Mucosa of descending colon (tissue), 3 donors: ENCODE measurements around the gene EMC9. TPM values are rescaled to one million over a fixed set of nuclear protein-coding genes. Genes with fewer than 3 reads are reported as not detected.

ENCODE experiments used
- ATAC-seq: fragments of 200-7000 bp; cut with Tn5 transposase; one replicate; pipeline ENCODE4 v1.9.1; 2020; ENCODE audit warnings: mild to moderate bottlenecking, moderate library complexity
- DNase-seq, 3 donors: peaks; one replicate each; pipeline ENCODE4 v3.0.0-alpha.2; 2020
- H3K36me3 ChIP-seq: fragments of 200-600 bp; one replicate; pipeline ENCODE4 v1.8.0; 2021; ENCODE audit warnings: low read depth, mild to moderate bottlenecking
- H3K4me1 ChIP-seq: fragments of 200-600 bp; one replicate; pipeline ENCODE4 v1.8.0; 2021; ENCODE audit warnings: low read depth, mild to moderate bottlenecking
- H3K4me3 ChIP-seq: fragments of 200-600 bp; one replicate; pipeline ENCODE4 v1.8.0; 2021; ENCODE audit warnings: mild to moderate bottlenecking
- H3K9me3 ChIP-seq: fragments of 200-600 bp; one replicate; pipeline ENCODE4 v1.8.0; 2021; ENCODE audit warnings: mild to moderate bottlenecking
- intact Hi-C, 2 donors: fragments of 100-400 bp; cut with DNase I in 1 of 2; cut with micrococcal nuclease in 1 of 2; formaldehyde crosslinking; loops; one replicate each; pipeline versions ENCODE4 v1.11.0 to v1.11.1; 2022; cut with DNase I, micrococcal nuclease
- total RNA-seq, 3 donors: library from RNA; stranded (reverse); fragmentation: NEBNext Ultra II Directional in 2 of 3; extraction: Animal tissue kit (Norgen Biotek cat#: 25700) in 2 of 3; gene quantifications; one replicate each; pipeline versions ENCODE4 v1.2.1 to v1.2.4, GENCODE V29; 2021 to 2023
- TF ChIP-seq, protein P1 (sequence below): fragments of 200-600 bp; IDR thresholded peaks from one replicate; pipeline ENCODE4 v1.8.0; 2022; ENCODE audit warnings: antibody characterized with exemption, mild to moderate bottlenecking
- donor health status: DM: no; HTN: no; CAD: no; lungs with moderate emphysema.
- donor health status: DM: no; HTN: no; CAD: no.
- donor health status: DM: no; HTN: yes; CAD: no.

EMC9 gene
- total RNA-seq, 3 donors from 2014 or later, result 18.3 to 24.9 (median 20.4) TPM

DNA sequence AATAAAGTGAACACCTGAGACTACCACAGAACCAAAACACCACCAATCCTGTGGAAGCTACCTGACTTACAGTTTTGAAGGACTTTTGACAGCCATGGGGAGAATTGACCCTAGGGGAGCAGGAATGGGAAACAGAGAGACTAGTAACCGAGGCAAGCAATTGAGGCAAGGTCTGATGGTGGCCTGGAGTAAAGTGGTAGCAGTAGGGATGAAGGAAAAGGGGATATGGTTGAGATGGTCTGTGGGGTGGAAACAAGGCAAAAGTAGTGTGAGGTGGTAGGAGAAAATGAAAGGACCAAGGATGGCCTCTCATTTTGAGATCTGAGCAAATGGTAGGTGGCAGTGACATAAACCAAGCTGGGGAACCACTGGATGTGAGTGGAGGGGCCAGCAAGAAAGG, 15.4 kb upstream of the EMC9 start:
- intact Hi-C loops, result no loop called here
- TF ChIP-seq, protein P1, sequence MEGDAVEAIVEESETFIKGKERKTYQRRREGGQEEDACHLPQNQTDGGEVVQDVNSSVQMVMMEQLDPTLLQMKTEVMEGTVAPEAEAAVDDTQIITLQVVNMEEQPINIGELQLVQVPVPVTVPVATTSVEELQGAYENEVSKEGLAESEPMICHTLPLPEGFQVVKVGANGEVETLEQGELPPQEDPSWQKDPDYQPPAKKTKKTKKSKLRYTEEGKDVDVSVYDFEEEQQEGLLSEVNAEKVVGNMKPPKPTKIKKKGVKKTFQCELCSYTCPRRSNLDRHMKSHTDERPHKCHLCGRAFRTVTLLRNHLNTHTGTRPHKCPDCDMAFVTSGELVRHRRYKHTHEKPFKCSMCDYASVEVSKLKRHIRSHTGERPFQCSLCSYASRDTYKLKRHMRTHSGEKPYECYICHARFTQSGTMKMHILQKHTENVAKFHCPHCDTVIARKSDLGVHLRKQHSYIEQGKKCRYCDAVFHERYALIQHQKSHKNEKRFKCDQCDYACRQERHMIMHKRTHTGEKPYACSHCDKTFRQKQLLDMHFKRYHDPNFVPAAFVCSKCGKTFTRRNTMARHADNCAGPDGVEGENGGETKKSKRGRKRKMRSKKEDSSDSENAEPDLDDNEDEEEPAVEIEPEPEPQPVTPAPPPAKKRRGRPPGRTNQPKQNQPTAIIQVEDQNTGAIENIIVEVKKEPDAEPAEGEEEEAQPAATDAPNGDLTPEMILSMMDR, result no peak
- H3K4me1 ChIP-seq, result peaks cover 10% of the 10 kb centered on the region
- no peak for DNase-seq
- H3K36me3 ChIP-seq, result peaks cover 3% of the 10 kb centered on the region
- H3K9me3 ChIP-seq, result no peaks in the 10 kb centered on the region
- ATAC-seq, result no peak
- H3K4me3 ChIP-seq, result no peak overlapping the region

DNA sequence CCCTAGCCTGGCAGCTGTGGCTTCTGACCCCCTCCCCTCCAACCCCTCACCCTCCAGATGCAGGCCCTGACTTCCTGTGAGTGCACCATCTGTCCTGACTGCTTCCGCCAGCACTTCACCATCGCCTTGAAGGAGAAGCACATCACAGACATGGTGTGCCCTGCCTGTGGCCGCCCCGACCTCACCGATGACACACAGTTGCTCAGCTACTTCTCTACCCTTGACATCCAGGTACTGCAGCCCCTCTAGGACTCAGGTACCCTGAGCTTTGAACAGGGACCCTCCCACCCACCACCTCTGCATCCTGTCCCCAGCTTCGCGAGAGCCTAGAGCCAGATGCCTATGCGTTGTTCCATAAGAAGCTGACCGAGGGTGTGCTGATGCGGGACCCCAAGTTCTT, 13.7 kb upstream of the EMC9 start:
- TF ChIP-seq, protein P1, result no peak
- DNase-seq, result no peak
- Histone ChIP-seq H3K36me3 (peaks cover 3% of the 10 kb centered on the region), H3K9me3 (no peaks in the 10 kb centered on the region), H3K4me1 (no peaks in the 10 kb centered on the region), H3K4me3 (no peak overlapping the region)
- no peak for ATAC-seq
- intact Hi-C loops, result no loop called here

DNA sequence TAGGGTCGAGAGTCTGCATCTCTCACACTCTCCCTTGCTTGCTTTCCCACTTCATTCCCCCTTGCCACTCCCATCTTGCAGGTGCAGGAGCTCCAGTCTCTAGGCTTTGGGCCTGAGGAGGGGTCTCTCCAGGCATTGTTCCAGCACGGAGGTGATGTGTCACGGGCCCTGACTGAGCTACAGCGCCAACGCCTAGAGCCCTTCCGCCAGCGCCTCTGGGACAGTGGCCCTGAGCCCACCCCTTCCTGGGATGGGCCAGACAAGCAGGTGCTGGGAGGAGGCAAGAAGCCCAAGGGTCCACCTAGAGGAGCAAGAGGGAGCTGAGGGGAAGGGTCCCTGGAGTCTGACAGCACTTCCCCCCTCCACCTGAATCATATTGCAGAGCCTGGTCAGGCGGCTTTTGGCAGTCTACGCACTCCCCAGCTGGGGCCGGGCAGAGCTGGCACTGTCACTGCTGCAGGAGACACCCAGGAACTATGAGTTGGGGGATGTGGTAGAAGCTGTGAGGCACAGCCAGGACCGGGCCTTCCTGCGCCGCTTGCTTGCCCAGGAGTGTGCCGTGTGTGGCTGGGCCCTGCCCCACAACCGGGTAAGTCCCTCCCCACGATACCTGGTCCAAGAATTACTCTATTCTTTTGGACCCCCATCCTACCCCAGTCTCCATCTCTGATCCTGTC, 10.2 kb upstream of the EMC9 start:
- H3K36me3 ChIP-seq, result peaks cover 3% of the 10 kb centered on the region
- no peak for DNase-seq
- H3K4me1 ChIP-seq, result peaks cover 10% of the 10 kb centered on the region
- ATAC-seq, result no peak
- TF ChIP-seq, protein P1, result no peak
- H3K4me3 ChIP-seq, result no peak overlapping the region
- intact Hi-C loops, result no loop called here
- H3K9me3 ChIP-seq, result no peaks in the 10 kb centered on the region

DNA sequence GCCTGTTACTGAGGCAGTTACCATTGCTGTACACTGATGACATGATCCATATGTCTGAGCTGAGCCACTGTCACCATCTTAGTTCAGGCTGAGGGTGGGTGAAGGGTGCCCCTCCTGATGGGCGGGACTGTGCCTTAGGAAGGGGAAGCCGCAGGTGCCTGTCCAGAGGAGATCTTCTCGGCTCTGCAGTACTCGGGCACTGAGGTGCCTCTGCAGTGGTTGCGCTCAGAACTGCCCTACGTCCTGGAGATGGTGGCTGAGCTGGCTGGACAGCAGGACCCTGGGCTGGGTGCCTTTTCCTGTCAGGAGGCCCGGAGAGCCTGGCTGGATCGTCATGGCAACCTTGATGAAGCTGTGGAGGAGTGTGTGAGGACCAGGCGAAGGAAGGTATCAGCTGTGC, 9.6 kb upstream of the EMC9 start:
- H3K4me3 ChIP-seq, result no peak overlapping the region
- intact Hi-C loops, result no loop called here
- peaks cover 12% of the 10 kb centered on the region for H3K4me1 ChIP-seq
- no peak for DNase-seq
- no peaks in the 10 kb centered on the region for H3K9me3 ChIP-seq
- peaks cover 3% of the 10 kb centered on the region for H3K36me3 ChIP-seq
- TF ChIP-seq, protein P1, result no peak
- no peak for ATAC-seq

DNA sequence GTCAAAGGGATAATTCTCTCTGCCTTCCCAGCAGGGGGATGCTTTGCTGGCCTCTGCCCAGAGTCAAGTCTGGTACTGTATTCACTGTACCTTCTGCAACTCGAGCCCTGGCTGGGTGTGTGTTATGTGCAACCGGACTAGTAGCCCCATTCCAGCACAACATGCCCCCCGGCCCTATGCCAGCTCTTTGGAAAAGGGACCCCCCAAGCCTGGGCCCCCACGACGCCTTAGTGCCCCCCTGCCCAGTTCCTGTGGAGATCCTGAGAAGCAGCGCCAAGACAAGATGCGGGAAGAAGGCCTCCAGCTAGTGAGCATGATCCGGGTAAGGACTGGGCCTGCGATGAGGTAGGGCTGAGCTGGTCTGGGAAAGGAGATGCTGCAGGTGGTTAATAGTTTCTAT, 9.2 kb upstream of the EMC9 start:
- TF ChIP-seq, protein P1, result no peak
- Histone ChIP-seq H3K4me3 (no peak overlapping the region), H3K36me3 (peaks cover 3% of the 10 kb centered on the region), H3K9me3 (no peaks in the 10 kb centered on the region), H3K4me1 (peaks cover 16% of the 10 kb centered on the region)
- ATAC-seq, result no peak
- intact Hi-C loops, result no loop called here
- no peak for DNase-seq

DNA sequence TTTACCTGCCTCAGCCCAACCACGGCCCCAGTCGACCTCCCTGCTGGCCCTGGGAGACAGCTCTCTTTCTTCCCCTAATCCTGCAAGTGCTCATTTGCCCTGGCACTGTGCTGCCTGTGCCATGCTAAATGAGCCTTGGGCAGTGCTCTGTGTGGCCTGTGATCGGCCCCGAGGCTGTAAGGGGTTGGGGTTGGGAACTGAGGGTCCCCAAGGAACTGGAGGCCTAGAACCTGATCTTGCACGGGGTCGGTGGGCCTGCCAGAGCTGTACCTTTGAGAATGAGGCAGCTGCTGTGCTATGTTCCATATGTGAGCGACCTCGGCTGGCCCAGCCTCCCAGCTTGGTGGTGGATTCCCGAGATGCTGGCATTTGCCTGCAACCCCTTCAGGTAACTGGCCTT, 8.7 kb upstream of the EMC9 start:
- no peak overlapping the region for H3K4me3 ChIP-seq
- peaks cover 3% of the 10 kb centered on the region for H3K36me3 ChIP-seq
- TF ChIP-seq, protein P1, result no peak
- DNase-seq (no peak), ATAC-seq (no peak)
- intact Hi-C loops, result no loop called here
- peaks cover 21% of the 10 kb centered on the region for H3K4me1 ChIP-seq
- H3K9me3 ChIP-seq, result no peaks in the 10 kb centered on the region
